ENCODE measurements around the gene LENG9.

Gene LENG9

DNA sequence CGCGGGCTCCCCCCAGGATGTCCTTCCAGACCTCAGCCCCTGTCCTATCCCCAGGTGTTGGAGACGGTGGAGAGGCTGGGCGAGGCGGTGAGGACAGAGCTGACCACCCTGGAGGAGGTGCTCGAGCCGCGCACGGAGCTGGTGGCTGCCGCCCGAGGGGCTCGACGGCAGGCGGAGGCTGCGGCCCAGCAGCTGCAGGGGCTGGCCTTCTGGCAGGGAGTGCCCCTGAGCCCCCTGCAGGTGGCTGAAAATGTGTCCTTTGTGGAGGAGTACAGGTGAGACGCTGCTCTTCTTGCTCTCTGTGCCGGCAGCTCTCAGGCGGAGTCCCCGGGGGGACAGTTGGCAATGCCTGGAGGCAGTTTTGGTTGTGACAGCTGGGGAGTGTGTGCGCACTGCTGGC lies 41.4 kb downstream of the LENG9 start:
- DNase-seq (ENCODE audit: low read depth in 2 of 2), result no peak

- no peak for DNase-seq (ENCODE audit: low read depth in 2 of 2)
Measured at GRCh38 chr19:54421521-54421920, 42.1 kb downstream of the LENG9 start.

GRCh38 chr19:54421169-54421516 lies 42.4 kb downstream of the LENG9 start:
- no peak for DNase-seq (ENCODE audit: low read depth in 2 of 2)

DNA sequence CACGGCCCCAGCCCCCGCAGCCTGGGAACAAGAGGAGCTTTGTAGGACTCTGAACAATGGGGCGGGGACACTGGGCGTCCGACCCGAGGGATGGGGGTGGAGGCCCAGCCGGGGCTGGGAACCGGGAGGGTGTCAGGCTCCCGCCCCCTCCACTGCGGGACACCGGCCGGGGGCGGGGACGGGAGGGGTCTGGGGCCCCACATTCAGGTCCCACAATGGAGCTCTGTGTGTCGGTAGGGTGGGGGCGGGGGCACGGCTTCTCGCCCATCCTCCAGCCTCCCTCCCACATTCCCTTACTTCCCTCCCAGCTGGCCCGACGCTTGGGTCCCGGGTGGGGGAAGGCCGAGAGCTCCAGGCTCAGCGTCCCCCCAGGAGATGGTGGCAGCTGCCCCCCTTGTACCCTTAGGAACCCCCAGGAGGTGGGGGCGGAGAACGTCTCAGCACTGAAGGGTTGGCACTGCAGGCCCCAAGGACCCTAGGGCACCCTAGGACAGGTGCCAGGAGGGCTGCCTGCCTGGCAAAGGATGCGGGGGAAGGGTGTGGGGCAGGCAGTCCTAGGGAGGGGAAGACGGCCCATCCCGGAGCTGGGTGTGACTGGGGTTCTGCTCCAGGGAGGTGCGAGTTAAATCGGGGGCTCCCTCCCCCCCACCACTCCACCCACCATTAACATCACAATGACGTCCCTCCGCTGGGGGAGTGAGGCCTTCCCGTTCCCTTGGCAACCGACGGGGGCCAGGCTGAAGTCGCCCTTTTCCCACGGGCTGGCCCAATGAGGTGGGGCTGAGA lies 43.0 kb downstream of the LENG9 start:
- DNase-seq (ENCODE audit: low read depth in 2 of 2), result no peak

- no peak for DNase-seq (ENCODE audit: low read depth in 2 of 2)
Measured at GRCh38 chr19:54420068-54420382, 43.6 kb downstream of the LENG9 start.

GRCh38 chr19:54418930-54419800 lies 44.4 kb downstream of the LENG9 start:
- no peak for DNase-seq (ENCODE audit: low read depth in 2 of 2)

GRCh38 chr19:54418030-54418929 lies 45.3 kb downstream of the LENG9 start:
- DNase-seq (ENCODE audit: low read depth in 2 of 2), result no peak

DNA sequence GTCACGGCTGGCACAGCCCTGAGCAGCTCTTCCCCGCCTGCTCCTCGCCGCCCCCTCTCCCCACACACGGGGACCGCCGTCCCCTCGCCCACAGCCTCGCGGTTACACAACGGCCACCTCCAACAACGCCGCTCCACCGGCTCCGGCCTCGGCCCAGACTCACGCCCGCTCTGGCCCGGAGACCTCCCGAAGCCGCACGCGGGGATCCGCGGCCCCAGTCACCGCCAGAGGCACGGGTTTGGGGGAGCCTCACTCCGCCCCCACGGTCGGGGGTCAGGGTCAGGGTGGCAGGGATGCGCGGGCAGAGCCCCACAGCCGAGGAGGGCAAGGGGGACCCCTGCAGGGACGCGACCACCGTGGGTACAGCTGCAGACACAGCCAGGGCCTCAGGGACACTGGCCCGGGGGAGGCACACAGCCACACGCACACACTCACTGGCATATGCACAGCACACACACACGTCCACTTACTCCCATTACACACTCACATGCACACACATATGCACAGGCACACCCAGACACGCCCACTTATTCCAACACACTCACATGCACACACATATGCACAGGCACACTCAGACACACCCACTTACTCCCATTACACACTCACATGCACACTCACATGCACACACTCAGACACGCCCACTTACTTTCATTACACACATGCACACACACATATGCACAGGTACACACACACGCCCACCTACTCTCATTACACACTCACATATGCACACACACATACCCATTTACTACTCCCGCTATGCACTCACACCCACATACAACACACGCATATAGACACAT lies 46.7 kb downstream of the LENG9 start:
- no peak for DNase-seq (ENCODE audit: low read depth in 2 of 2)

- no peak for DNase-seq (ENCODE audit: low read depth in 2 of 2)
Measured at GRCh38 chr19:54415901-54416673, 47.5 kb downstream of the LENG9 start.

- DNase-seq (ENCODE audit: low read depth in 2 of 2), result no peak
Measured at GRCh38 chr19:54415208-54415900, 48.2 kb downstream of the LENG9 start, which contains the start of gene TTYH1. TTYH1 (plus strand) TSS chr19:54415464; CDS start chr19:54415553, 89 bp downstream.

- no peak for DNase-seq (ENCODE audit: low read depth in 2 of 2)
Measured at GRCh38 chr19:54414156-54414555, 49.4 kb downstream of the LENG9 start.

GRCh38 chr19:54412877-54413276 lies 50.7 kb downstream of the LENG9 start:
- DNase-seq (ENCODE audit: low read depth in 2 of 2), result no peak

Data from stimulated activated CD8-positive, alpha-beta memory T cell treated with anti-CD3 and anti-CD28 coated beads, Interleukin-15, amount 100 ng/mL, for 4 hours (primary cell).